GF-D8 (cell line): ENCODE data around the gene MAPK13.
A peak's percentile ranks its signal among the peaks of the same experiment; 100 is the strongest.
"Not testable (repeated sequence)": the region's sequence is repeated elsewhere in the genome, so short reads cannot be mapped to it uniquely, and the experiment has no call there.

Source experiments
- DNase-seq: peaks from one replicate; lab custom pipeline; 2025; lab: John Stamatoyannopoulos, UW

MAPK13 gene

DNA sequence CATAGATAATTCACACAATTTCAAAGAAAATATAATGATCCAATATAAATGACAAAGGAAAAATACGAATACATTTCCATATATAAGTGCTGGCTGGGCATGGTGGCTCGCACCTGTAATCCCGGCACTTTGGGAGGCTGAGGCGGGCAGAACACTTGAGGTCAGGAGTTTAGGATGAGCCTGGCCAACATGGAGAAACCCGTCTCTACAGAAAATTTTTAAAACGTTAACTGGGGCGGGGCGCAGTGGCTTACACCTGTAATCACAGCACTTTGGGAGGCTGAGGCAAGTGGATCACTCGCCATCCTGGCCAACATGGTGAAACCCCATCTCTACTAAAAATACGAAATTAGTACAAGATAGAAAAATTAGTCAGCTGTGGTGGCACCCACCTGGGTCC, 14.9 kb upstream of the MAPK13 start:
- DNase-seq: no peak

DNA sequence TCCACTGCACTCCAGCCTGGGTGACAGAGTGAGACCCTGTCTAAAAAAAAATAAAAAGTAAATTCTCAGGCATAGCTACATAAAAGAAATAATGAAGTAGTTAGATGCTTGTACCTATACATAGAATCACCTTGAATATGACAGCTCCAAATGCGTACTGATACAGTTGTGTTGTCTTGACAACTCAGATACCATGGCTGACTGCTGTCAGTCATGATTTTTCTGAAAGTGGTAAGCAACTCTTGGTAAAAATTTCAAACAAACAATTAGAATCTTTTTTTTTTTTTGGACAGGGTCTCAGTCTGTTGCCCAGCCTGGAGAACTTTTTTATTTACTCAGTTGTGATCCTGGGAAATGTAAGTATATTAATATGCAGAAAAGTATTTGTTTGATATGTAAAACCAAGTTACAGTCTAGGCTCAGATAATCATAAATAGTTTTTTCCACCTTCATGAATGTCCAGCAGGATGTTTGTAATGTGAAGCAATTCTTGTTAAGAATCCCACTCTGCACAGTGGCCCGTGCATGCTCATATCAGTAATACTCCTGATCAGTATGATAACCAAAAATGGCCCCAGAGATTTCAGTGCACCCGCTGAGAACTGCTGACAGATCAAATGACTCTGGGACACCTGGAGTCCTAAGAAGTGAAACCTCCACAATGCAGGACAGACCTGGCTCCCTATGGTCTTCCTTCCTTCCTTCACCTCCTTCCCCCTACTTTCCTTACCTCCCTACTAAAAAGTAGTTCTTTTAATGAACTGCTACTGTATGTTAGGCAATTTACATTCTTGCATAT, 14.0 kb upstream of the MAPK13 start:
- DNase-seq: no peak

DNA sequence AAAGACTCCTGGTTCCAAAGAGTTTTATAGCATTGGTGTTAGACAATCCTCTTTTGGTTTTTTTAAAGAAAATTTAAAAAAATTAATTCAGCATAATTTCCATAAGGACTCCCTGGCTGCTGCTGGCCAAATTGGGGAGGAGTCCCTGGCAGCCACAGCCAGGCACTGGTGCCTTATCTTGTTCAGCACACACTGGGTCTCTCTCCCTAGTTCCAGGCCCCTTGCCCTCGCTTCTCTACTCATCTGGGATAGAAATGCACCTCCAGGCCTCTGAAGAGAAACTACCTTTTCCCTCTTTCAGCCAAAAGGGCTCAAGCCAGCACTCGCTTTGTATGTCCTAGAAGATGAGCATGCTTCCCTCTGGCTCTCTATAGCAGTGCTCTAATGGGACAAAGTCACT, 13.4 kb upstream of the MAPK13 start:
- DNase-seq: no peak

DNA sequence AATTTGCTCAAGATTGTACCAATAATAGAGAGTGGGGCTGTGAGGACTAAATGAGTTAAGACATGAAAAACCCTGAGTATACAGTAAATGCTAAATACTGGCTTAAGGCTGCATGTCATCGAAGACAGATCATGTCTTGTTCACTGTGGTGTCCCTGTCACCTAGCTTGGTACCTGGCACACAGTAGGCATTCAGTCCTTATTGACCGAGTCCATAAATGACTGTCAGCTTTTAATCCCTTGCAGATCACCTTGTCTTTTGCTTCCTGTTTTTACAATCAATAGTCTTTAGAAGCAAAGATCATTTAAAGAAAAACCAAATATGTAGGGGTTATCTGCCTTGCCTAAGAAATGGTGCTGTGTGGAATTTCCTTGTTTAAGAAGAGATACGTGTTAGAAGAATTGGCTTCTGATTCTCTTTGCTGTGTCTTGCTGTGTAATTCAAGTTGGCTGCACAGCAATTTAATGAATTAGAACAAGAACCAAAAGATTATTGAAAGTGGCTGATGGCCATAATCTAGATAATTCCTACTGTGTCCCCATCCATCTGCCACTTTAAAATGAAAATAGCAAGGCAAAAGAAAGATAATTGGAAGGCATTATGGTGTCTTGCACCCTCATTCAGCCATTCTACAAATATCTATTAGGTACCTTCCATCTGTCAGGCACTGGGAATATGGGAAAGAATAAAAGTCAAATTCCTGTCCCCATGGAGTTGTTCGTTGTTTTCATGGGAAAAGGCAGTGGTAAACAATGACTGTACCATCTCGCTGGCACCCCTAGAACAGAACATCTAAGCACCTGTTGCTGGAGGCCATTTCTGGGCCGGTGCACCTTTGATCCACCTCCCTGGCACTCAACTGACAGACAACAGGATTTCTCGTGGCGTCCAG, 12.4 kb upstream of the MAPK13 start:
- no peak for DNase-seq

DNA sequence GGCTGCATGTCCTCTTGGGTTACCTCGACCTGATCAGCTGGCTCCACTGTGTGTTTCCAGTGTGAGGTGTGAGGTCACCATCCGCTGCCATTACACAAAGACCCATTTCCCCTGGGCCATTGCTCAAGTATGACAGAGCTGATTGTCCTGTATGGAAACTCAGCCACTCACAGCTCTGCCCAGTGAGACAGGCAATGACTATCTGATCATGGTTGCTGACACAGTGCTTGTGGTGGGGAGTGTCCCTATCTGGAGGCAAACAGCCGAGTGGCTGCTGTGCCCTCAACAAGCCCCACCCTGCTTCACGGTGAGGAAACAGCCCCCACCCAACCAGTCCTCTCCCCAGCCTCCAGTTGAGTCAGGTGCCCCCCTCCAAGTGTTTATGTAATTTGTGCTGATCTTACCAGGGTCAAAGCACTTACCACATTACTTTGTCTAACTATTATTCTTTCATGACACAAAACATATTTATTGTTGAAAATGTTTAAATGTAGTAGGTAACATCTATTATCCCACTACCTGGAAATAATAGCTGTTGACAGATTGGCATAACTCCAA, 11.7 kb upstream of the MAPK13 start:
- DNase-seq: peak; percentile 72

DNA sequence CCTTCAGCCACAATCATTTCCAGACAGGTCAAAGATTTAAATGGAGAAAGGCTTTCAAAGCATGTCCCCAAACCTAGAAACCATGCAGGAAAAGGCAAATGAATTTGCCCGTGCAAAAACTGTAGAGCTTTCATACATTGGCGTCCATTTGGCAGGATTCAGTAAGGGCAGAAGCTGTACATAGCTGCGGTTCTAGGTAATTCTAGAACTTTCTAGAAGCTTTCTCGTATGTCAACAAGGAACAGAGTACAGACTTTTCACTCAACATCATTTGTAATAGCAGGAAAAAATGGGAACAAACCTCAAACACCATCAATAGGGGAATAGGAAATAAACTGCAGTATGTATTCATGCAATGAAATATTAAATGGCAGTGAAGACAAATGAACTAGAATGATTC, 11.1 kb upstream of the MAPK13 start:
- no peak for DNase-seq

DNA sequence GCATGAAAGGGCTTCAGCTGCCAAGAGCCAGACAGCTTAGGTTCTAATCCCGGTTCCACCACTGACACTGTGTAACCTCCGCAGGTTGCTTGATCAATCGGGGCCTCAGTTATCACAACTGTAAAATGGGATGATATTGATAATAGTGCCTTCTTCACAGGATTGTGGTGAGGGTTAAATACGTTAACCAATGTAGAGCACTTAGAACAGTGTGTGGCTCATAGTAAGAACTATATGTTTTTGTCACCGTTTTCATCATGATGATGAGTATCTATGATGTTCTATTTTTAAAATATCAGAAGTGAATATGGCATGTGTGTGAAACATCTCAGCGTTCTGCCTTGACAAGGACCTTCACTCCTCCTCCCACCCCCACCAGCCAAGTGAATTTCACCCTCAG, 10.3 kb upstream of the MAPK13 start:
- DNase-seq: no peak

DNA sequence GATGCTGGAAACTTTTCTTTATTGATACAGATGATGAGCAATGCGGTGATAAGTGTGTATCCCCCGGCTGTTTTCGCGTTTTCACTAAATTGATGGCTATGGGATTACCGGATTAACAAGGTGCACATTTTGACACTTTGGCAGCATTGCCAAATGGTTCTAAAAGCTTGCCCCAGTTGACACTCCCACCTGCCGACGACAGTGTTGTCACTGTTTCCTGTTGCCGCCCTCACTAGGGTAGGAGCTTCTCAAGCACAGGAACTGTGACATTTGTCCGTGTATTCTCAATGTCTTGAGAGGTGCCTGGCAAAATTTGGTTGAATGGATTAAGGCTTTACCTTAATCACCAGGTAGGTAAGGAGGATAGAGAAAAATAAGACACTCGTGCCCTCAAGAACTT, 9.8 kb upstream of the MAPK13 start:
- DNase-seq: peak; percentile 27

DNA sequence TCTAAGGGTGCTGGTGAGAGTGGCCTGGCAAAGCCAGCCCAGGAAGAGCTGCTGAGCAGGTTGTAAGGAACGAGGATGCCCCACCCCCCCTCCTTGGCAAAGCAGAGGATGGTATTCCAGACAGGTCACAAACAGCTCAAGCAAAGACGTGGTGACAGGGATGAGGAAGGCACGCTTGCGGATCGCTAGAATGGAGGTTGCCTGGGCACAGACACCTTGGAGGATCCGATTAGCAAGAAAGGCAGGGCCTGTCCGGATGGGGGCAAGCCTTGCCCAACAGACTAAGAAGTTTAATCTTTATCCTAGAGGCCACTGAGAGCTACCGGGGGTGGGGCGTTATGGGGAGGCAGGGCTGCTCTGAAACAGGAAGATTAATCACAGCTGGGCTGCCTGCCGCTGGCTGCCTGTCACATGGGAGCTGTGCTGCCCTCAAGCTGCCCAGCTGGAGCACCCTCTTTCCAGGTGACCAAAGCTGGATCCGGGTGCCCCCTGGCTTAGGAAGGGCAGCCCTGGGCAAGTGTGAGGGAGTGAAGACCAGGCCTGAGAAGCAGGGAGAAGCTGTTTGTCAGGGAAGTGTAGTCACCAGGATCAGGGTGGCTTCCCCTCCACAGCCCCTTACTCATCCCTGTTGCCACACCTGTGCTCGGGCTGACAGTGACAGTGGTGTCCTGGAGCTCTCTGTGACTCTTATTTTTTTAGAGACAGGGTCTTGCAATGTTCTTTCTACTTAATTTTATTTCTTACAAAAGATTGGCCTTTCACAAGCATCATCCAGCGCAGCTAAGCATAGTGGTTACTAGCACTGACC, 9.1 kb upstream of the MAPK13 start:
- DNase-seq: peak; percentile 34

DNA sequence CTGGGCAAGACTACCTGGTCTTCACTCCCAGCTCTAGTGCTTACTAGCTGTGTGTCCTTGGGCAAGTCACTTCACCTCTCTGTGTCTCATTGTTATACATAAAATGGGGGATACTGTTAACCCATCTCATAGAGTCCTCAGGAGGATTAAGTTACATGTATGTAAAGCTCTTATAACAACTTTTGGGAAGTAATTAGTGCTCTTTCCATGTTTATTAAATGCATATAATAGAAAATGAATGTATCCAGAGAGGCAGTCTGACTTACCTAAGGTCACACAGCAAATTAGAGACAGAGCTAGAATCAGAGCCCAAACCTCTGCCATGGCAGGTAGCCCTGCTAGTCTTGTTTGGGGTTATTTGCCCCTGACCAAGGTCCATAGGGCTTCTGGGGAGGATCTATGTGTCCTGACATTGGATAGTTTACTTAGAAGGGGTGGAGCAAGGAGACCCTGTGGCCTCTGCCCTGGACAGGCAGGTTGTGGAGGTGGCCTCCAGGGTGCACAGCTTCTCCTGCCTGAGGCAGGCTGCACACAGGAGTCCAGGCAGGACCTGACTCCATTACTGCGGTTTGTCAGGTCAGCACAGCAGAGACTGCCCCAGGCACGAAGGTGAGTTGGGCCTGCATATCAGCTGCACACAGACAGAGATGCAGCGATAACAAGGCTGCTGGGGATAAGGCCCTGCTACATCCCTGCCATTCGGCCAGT, 8.4 kb upstream of the MAPK13 start:
- DNase-seq: no peak

DNA sequence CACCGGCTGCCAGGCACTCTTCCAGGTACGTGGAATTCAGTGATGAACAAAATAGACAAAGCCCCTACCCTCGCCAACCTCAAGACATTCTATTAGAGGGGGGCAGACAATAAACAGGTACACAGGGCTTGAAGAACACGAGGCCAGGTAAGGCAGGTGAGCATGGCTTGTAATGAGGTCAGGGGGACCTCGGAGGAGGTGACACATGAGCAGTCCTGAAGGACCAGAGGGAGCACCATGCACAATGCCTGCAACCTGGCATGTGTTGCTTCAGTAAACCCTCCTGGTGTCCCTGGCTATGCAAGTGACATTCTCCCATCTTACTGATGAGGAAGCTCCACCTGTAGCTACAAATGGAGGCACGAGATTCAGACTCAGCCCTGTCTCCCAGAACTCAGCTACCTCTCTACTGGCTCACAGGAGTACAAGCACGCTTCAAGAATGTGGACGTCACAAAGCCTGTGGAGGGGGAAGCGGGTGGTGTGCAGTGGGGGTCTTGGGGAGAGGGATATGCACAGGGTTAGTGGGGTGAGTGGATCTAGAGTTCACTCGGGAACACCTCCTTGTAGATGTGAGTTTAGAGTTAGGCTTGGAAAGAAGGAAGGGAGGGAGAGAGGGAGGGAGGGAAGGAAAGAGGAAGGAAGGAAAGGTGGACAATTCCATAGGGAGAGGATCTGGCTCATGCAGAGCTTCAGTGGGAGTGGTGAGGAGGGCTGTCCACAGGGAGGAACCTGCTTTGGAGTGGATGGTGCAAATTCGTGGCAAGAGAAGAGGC, 7.6 kb upstream of the MAPK13 start:
- DNase-seq: no peak

DNA sequence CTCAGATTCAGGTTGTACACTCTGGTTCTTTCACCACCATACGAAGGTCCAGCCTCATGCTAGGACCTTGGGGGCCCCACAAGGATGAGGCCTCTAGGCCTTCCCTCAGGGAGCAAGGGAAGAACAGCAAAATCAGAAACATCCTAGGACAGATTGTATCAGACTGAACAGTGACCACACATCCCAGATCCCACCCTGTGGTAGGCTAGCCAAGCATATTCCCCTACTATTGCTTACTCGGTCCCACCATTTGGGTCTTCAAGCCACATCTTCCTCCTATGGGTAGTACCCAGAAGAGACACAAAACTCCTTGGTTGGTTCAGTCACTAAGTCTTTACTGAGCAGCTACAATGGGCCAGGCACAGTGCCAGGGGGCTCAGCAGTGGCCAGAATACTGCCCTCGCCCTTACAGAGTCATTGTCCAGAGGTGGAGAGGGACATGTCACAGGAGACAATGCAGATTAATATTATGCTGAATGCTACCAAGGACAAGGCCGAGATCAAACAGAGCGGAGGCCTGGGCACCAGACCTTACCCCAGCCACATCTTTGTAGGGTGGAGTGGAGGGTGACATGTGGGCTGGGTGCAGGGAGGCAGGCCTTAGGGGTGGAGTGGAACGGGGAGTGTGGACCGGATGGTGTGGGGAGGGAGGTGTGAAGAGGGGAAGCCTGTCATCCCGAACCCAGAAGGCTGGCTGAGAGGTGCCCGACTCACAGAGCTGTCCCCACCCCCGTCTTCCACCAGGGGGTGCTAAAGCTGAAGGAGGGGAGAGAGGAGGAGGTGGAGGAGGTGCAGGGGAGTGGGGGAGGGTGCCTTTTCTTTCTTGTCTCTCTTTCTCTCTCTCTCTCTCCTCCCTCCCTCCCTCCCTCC, 6.8 kb upstream of the MAPK13 start:
- DNase-seq: peak; percentile 25

DNA sequence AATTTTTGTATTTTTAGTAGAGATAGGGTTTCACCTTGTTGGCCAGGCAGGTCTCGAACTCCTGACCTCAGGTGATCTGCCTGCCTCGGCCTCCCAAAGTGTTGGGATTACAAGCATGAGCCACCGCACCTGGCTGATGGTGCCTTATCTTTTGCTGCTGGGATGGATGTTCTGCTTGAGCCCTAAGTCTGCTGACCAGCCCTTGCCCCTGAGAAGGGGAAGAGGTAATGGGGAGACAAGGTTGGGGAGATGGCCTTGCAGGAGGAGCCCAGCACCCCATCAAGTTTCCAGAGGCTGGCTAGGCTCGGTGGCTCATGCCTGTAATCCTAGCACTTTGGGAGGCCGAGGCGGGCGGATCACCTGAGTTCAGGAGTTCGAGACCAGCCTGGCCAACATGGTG, 6.0 kb upstream of the MAPK13 start:
- not testable (repeated sequence) for DNase-seq

DNA sequence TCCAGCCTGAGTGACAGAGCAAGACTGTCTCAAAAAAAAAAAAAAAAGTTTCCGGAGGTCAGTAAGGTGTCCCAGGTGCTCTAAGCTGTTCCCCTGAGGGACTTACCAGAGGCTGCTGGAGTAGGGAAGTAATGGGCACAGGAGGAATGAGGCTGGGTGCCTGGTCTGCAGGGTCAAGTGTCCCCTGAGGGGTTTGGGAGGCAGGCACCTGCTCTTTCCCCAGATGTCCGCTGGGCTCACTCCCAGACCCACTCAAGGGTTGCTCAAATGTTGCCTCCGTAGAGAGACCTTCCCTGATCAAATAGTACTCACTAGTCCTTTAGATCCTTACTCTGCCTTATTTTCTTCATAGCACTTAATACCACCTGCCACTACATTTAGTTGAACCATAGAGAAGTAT, 5.4 kb upstream of the MAPK13 start:
- DNase-seq: no peak

DNA sequence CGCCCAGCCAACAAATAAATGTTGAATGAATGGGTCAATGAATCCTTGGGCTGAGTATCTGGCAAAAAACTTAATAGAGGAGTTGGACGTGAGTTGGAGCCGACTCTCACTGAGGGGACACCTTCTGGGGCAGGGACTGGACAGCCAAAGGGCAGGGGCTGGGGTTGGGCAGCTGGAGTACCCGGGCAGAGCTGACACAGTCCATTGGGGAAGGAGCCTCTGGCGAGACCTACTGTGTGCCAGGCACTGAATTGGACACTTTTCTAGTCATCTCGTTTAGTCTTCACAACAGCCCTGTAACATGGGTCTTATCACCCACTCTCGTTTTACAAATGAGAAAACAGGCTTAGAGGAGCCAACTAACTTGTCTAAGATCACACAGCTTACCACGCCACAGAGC, 4.7 kb upstream of the MAPK13 start:
- DNase-seq: no peak

DNA sequence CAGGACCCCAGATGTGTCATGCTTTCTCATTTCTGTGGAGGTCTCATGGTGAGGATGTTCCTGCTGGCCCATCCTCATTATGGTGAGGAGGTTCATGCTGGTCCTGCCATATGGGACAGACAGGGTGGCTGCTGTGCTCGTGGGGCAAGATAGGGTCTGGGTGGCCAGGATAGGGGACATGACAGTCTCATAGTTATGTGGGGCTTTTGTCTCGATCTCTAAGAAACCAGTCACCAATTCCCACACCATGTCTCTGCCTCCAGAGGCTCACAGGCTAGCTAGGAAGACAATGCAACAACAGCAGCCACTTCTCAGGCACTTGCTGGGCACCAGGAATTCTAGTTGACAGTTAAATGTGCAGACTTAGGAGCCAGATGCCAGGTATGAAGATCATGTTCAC, 4.2 kb upstream of the MAPK13 start:
- DNase-seq: no peak

DNA sequence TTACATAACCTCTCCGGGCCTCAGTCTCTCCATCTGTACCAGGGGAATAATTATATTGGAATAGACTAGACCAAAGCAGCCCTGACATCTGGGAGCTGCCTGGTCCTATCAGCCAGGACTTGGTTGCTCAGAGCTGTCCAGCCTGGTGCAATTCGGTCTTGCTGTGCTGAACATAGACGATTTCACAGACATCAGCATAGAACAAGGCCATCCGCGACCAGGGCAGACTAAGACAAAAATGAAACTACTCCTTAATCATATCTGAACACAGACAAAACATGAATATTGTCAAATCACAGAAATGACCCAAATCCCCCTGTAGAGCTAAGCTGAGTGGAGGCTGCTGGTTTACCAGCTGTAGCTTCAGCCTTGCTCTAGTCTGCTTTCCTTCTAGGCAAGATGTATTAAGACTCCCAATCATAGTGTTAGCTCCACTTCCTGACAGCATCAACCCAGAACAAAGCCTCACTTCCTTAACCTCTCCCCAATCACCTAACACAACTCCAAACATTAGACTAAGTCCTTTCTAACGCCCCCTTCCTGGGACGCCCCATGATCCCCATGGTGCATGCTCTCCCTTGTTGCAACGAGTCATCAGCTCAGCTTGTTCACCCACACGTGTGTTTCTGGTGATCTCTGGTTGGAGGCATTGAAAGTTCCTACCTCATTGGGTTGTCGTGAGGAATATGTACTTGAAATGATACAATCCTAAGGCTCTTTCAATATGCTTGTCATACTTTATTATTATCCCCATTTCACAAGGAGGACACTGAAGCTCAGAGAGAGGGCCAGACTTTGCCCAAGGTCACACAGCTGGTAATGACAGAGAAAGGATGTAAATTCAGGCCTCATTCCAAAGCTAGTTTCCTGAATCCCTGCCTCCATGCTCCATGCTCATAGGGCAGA, 3.5 kb upstream of the MAPK13 start:
- DNase-seq: no peak

DNA sequence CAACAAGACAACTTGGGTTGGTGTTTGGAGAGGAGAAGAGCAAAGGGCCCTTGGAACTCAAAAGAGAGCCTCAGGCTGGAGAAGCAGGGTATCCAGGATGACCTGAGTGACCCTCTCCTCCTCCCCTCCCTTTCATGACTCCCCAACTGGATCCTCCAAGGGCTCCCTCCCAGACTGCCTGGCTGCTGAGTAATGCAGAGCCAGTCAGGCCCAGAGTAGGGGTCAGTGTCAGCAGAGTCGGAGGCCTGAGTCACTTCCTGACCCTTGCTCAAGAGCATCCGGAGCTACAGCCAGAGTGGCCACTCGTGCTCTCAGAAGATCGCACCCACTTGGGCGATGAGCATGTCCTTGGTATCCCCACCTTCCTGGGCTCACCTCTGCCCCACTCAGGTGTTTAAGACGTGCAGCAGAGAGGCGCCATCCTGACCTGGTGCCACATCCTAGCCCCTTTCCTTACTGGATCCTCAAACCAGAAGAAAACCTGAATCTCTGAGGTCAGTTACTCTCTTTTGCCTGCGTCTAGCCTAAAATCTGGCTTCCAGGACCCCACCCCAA, 2.8 kb upstream of the MAPK13 start:
- no peak for DNase-seq
